ENCODE measurements around the gene TBC1D32.
A peak's percentile ranks its signal among the peaks of the same experiment; 100 is the strongest.
"Not testable (repeated sequence)": the region's sequence is repeated elsewhere in the genome, so short reads cannot be mapped to it uniquely, and the experiment has no call there.

Gene TBC1D32
- long read RNA-seq, donor 1, partial matches to known transcripts, result 0 of 1 reads
- long read RNA-seq, donor 1, other reads (novel, unspliced or antisense), result 0 of 1 reads
- long read RNA-seq, donor 2, result 0 reads
- long read RNA-seq, donor 3, full-length matches to known transcripts, result 3 of 3 reads
- long read RNA-seq, donor 3, partial matches to known transcripts, result 0 of 3 reads
- long read RNA-seq, donor 3, other reads (novel, unspliced or antisense), result 0 of 3 reads
- long read RNA-seq, donor 4, partial matches to known transcripts, result 5 of 6 reads
- long read RNA-seq, donor 4, other reads (novel, unspliced or antisense), result 0 of 6 reads
- long read RNA-seq, donor 5, result 0 reads
- long read RNA-seq, donor 6, result 0 reads
- long read RNA-seq, donor 7, partial matches to known transcripts, result 0 of 1 reads
- long read RNA-seq, donor 7, other reads (novel, unspliced or antisense), result 0 of 1 reads
- long read RNA-seq, donor 8, result 0 reads

GRCh38 chr6:121334299-121335086 lies at the start of gene TBC1D32:
Gene TBC1D32 (minus strand): TSS chr6:121334480. CDS start chr6:121334430, 50 bp downstream.
- DNase-seq, result peak; percentile 98

- no peak for DNase-seq
Measured at GRCh38 chr6:121383478-121383877, 49.2 kb upstream of the TBC1D32 start.

DNA sequence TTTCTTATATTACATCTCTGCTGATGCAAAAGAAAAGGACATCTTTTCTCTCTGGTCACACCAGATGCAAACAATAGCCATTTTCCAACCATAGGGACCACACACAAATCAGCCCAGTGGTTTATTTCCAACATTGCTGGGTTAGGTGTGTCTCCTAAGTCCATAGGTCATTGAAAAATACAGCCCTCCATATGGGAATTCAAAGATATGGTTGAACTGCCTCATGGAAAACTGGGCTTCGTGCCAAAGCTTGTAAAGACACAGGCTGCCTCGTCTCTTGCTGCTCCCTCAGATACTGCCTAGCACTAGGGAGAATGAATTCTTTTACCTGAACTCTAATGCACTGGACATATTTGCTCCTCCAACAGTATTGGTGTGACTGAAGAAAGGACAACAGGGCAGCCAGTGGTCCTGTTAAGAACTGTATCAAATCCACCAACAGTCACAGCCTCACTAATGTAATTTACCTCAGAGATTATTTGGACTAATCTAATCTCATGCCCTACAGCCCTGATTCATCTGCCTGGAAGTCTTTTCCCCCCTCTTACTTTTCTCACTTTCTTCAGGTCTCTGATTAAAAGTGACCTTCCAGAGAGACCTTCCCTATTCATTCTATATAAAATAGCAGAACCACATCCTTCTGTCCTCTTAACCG lies 48.3 kb upstream of the TBC1D32 start:
- DNase-seq, result no peak

- DNase-seq, result no peak
Measured at GRCh38 chr6:121376411-121376810, 42.1 kb upstream of the TBC1D32 start.

GRCh38 chr6:121374219-121374618 lies 39.9 kb upstream of the TBC1D32 start:
- not testable (repeated sequence) for DNase-seq

GRCh38 chr6:121365536-121366521 lies 31.5 kb upstream of the TBC1D32 start:
- DNase-seq, result no peak

- DNase-seq, result no peak
Measured at GRCh38 chr6:121356575-121356974, 22.3 kb upstream of the TBC1D32 start.

- DNase-seq, result no peak
Measured at GRCh38 chr6:121354764-121355163, 20.5 kb upstream of the TBC1D32 start.

DNA sequence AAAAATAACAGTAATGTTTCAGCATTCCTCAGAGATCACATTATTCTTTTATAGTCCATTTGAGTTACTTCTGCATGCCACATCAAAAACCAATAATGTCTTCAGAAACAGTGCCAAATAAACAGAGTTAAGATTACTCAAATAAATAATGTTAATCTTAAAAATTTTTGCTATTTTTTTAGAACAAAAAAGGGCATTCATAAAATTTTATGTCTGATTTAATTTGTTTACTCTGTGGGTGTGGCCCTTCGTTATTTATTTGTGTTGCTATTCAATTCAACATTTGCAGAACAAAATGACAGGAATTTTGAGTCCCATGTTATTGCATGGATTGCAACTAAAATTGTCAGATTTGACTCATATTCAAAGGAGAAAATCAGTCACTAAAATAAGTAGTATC lies 18.7 kb upstream of the TBC1D32 start:
- no peak for DNase-seq

DNA sequence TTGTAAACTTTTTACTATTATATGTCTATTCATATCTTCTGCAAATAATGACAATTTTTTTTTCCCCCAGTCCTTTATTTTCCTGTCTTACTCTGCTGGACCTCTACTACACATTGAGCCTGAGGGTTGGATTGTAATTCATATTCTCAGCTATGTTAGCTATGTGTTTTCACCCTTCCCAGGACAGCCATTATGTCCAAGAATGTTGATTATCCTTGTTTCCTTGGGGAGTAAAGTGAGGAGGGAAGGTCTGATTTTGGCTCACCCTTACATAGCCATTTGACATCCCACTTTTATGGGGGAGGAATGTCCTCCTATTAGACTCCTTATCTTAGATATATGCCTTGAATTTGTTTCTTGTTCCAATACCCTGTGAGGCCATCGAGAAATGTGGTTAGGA lies 17.6 kb upstream of the TBC1D32 start:
- no peak for DNase-seq

DNA sequence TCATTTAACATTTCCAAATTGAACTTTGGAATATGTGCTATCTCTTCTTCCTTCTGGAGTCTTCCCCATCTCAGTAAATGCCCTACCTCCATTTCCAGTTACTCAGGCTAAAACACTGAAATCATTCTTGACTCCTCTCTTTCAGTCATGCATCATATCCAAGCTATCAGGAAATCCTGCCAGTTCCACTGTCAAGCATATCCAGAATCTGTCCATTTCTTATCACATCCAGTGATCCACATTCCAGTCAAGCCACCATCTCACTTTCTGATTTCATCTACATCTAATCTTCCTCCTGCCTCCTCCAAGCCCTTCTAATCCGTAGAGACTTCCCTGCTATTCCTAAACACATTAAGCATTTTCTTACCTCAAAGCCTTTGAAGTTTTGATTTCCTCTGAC lies 15.3 kb upstream of the TBC1D32 start:
- no peak for DNase-seq

GRCh38 chr6:121347484-121347883 lies 13.2 kb upstream of the TBC1D32 start:
- no peak for DNase-seq

DNA sequence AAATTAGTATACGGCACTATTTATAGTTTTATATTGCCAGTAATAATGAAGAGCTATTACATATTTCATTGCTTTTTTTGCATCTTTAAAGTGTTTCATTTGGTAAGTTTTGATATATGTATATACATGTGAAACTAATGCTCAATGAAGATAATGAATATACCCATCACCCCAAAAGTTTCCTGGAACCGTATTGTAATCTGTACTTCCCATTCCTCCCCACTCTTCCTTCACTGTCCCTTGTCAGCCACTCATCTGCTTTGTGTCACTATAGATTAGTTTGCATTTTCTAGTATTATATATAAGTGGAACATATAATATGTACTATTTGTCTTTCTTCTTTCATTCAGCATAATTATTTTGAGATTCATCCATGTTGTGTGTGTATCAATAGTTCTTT lies 10.3 kb upstream of the TBC1D32 start:
- no peak for DNase-seq

DNA sequence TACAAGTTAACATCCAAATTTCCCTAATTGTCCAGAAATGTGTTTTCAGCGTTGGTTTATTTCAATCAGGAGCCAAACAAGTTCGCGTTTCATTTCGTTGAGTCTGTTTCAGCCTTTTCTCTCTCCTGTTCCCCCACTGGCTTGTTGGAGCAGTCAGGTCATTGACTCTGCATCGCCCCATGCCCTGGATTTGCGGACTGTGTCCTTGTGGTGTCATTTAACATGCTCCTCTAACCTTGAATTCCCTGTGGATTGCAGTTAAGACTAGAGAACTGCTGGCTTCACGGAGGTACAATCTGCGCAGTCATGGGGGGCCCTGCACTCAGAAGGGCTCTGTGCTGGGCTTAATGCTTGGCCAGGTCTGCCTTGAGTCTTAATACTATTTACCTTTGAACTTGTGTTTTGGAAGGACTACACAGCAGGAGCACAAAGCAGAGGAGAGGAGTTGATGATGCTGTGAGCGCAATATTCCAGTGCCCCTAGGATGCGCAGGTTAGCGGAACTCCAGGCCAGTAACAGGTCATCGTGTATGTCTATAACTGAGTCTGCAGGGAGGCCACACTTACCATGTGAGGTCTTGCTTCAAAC lies 5.5 kb upstream of the TBC1D32 start:
- no peak for DNase-seq

DNA sequence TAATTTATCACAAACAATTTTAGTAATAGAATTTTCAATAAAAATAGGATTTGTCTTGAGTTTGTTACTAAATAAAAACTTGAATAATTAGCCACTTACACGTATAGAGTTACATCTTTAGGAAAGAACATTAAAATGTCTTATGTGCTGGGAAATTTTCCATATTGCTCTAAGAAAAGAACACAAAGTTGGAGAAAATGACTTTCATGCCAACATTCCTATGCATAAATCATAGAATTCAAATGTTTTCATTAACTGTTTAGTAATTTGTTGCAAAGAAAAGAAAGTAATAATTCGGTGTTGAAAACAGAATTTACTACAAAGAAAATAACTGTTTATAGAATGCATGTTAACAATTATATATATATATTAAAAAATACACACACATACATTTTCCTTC lies 4.7 kb upstream of the TBC1D32 start:
- no peak for DNase-seq

DNA sequence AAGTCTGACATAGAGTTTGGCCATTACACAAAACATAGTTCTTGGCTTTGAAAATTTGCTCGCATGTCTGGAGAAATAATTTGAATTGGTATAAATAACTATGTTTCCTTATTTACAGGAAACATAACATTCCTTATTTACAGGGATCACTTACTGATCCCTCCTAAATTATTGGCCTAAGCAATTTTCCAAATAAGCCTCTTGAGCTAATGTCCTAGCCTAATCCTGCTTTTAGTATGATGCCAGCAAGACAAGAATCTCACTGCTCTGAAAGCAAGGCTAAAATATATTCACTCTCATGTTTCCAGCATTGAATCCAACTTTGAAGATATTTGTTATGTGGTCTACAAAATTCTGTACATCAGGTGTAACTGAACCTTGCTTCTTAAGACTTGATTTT lies 4.1 kb upstream of the TBC1D32 start:
- no peak for DNase-seq

DNA sequence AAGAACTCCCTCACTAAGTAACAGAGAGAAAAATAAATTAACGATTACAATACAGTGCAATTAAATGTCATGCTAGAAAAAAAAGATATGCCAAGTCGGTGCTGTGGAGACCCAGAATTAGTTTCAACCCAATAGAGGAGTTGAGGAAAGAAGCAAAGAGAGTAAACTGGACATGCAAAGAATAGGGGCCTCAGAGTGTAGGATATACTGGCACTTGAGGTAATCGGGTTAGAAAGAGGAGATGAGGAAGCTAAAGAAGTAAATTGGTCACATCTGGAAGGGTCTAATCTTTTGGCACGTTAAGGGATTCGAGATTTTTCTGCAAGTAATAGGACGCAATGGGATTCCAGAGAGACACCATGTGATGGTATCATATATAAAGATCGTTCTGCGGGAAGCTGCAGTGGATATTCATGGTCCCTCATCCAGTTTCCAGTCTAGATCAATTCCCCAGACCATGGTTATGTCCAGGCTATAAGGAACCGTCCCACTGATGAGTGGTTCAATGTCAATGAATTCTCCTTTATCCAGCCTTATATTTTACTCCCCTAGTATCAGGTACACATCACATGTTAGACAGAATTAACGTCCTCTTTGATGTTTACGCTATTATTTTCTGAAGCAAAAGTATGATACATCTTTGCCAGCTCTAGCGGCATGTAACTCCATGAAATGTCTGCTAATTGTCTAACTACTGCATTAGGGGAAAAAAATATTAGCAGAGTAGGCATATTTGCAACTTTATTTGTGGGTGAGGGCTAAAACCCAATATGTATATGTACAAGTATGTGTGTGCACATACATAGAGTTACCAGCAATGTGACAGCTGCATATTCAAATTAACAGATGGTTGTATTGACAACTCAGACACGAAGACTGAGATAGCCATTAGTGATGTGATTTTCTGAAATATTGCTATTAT lies 1.1 kb upstream of the TBC1D32 start:
- DNase-seq, result no peak

DNA sequence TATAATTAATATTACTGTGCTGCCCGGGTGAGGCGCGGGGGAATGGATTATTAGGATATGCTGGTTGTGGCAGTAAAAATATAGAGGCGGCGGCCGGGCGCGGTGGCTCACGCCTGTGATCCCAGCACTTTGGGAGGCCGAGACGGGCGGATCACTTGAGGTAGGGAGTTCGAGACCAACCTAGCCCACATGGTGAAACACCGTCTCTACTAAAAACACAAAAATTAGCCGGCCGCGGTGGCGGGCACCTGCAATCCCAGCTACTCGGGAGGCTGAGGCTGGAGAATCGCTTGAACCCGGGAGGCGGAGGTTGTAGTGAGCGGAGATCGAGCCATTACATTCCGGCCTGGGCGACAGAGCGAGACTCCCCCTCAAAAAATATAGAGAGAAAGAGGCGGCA lies 586 bp downstream of the TBC1D32 start:
- DNase-seq, result not testable (repeated sequence)

GRCh38 chr6:121333196-121333595 lies 1.1 kb downstream of the TBC1D32 start:
- no peak for DNase-seq

GRCh38 chr6:121330516-121330915 lies 3.8 kb downstream of the TBC1D32 start:
- no peak for DNase-seq

All from right kidney (tissue), 9 donors.